ENCODE measurements around the gene GAB2.

GRCh38 chr11:78208257-78209165, 209.1 kb downstream of the GAB2 start:
- no peak for TF ChIP-seq CTCF (IDR thresholded peaks at IDR 0.05; ENCODE audit: poor library complexity)
- no peak for TF ChIP-seq EZH2 (IDR thresholded peaks at IDR 0.05; ENCODE audit: borderline replicate concordance)

Measured in hepatocyte (in vitro differentiated cells).